Limb (tissue), 2 donors: ENCODE data around the gene TM6SF1.

ENCODE experiments used
- DNase-seq, 2 donors: peaks; one replicate each; pipeline ENCODE4 v3.0.0-alpha.2; 2016; ENCODE audit errors: extremely low spot score in 2 of 2

TM6SF1 gene

GRCh38 chr15:83174891-83175290, 67.4 kb downstream of the TM6SF1 start:
- no peak for DNase-seq

GRCh38 chr15:83178390-83178789, 70.9 kb downstream of the TM6SF1 start:
- no peak for DNase-seq

GRCh38 chr15:83178869-83179325, 71.5 kb downstream of the TM6SF1 start:
- DNase-seq = no peak

DNA sequence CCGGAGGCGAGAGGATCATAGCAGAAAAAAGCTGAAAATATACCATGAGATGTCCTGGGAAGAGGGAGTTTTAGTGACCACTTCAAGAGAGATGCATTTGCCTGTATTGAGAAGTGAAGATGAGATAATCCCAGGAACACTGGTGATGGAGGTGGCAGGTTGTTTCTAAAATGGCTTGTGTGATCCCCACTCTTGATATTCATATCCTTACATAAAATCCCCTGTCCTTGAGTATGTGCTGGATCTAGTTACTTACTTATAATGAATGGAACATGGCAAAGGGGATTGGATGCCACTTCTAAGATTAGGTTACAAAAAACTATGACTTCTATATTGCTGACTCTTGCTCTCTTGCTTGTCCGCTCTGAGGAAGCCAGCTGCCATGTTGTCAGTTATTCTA, 78.1 kb downstream of the TM6SF1 start:
- no peak for DNase-seq
